ENCODE measurements around the gene COL23A1. TPM values are rescaled to one million over a fixed set of nuclear protein-coding genes. Genes with fewer than 3 reads are reported as not detected.
"Not testable (repeated sequence)": the region's sequence is repeated elsewhere in the genome, so short reads cannot be mapped to it uniquely, and the experiment has no call there.

COL23A1 gene
- total and polyA plus RNA-seq, 5 donors from 2014 or later: not detected

GRCh38 chr5:178323541-178323865 lies 266.7 kb downstream of the COL23A1 start:
- no peaks in the 10 kb centered on the region for H3K4me1 ChIP-seq (ENCODE audit: control insufficient read depth, insufficient read depth, low read length, poor library complexity, severe bottlenecking)
- H3K9me3 ChIP-seq (ENCODE audit: control insufficient read depth in 2 of 2, low read length in 2 of 2): no peaks in the 10 kb centered on the region
- Mint-ChIP-seq H3K4me1 (no peaks in the 10 kb centered on the region), H3K27ac (no peak overlapping the region), H3K36me3 (no peaks in the 10 kb centered on the region), H3K27me3 (no peaks in the 10 kb centered on the region), H3K4me3 (no peak overlapping the region), H3K9me3 (peaks cover 0 to 3% (median 0%) of the 10 kb centered on the region in 7 donors)
- DNase-seq (no peak), ATAC-seq (ENCODE audit: low read depth in 2 of 2) (no peak)
- H3K36me3 ChIP-seq (ENCODE audit: control insufficient read depth, insufficient read depth, low read length): no peaks in the 10 kb centered on the region
- no peak overlapping the region for H3K4me3 ChIP-seq (ENCODE audit: low read depth, low read length)
- no peak overlapping the region for H3K27ac ChIP-seq (ENCODE audit: insufficient read depth, low read length, poor library complexity, severe bottlenecking)
- no peaks in the 10 kb centered on the region for H3K27me3 ChIP-seq (ENCODE audit: control insufficient read depth, insufficient read depth, low read length)

- peaks cover 0 to 3% (median 0%) of the 10 kb centered on the region in 7 donors for H3K9me3 Mint-ChIP-seq
Observed at GRCh38 chr5:178322736-178323540, 267.3 kb downstream of the COL23A1 start.

GRCh38 chr5:178320281-178320855 lies 269.8 kb downstream of the COL23A1 start:
- H3K27ac ChIP-seq (ENCODE audit: insufficient read depth, low read length, poor library complexity, severe bottlenecking): no peak overlapping the region
- no peak for ATAC-seq (ENCODE audit: low read depth in 2 of 2)
- no peaks in the 10 kb centered on the region for H3K27me3 ChIP-seq (ENCODE audit: control insufficient read depth, insufficient read depth, low read length)
- no peak for DNase-seq
- Mint-ChIP-seq H3K27me3 (peaks cover 5% of the 10 kb centered on the region), H3K4me1 (no peaks in the 10 kb centered on the region), H3K27ac (no peak overlapping the region), H3K4me3 (no peak overlapping the region), H3K9me3 (peaks cover 0 to 11% (median 3%) of the 10 kb centered on the region in 7 donors), H3K36me3 (no peaks in the 10 kb centered on the region)
- no peaks in the 10 kb centered on the region for H3K4me1 ChIP-seq (ENCODE audit: control insufficient read depth, insufficient read depth, low read length, poor library complexity, severe bottlenecking)
- no peaks in the 10 kb centered on the region for H3K9me3 ChIP-seq (ENCODE audit: control insufficient read depth in 2 of 2, low read length in 2 of 2)
- H3K36me3 ChIP-seq (ENCODE audit: control insufficient read depth, insufficient read depth, low read length): no peaks in the 10 kb centered on the region
- H3K4me3 ChIP-seq (ENCODE audit: low read depth, low read length): no peak overlapping the region

More at GRCh38 chr5:178322736-178323540, 267.3 kb downstream of the COL23A1 start:
- H3K36me3 Mint-ChIP-seq: no peaks in the 10 kb centered on the region
- H3K27ac Mint-ChIP-seq: no peak overlapping the region
- ATAC-seq (ENCODE audit: low read depth in 2 of 2) (no peak), DNase-seq (no peak)
- no peak overlapping the region for H3K4me3 Mint-ChIP-seq
- no peaks in the 10 kb centered on the region for H3K4me1 Mint-ChIP-seq
- no peaks in the 10 kb centered on the region for H3K27me3 ChIP-seq (ENCODE audit: control insufficient read depth, insufficient read depth, low read length)
- H3K27me3 Mint-ChIP-seq: no peaks in the 10 kb centered on the region
- H3K4me1 ChIP-seq (ENCODE audit: control insufficient read depth, insufficient read depth, low read length, poor library complexity, severe bottlenecking): no peaks in the 10 kb centered on the region
- no peak overlapping the region for H3K4me3 ChIP-seq (ENCODE audit: low read depth, low read length)
- H3K27ac ChIP-seq (ENCODE audit: insufficient read depth, low read length, poor library complexity, severe bottlenecking): no peak overlapping the region
- no peaks in the 10 kb centered on the region for H3K36me3 ChIP-seq (ENCODE audit: control insufficient read depth, insufficient read depth, low read length)
- no peaks in the 10 kb centered on the region for H3K9me3 ChIP-seq (ENCODE audit: control insufficient read depth in 2 of 2, low read length in 2 of 2)

GRCh38 chr5:178319541-178320041 lies 270.6 kb downstream of the COL23A1 start:
- Histone ChIP-seq H3K36me3 (ENCODE audit: control insufficient read depth, insufficient read depth, low read length) (no peaks in the 10 kb centered on the region), H3K27me3 (ENCODE audit: control insufficient read depth, insufficient read depth, low read length) (no peaks in the 10 kb centered on the region), H3K4me1 (ENCODE audit: control insufficient read depth, insufficient read depth, low read length, poor library complexity, severe bottlenecking) (no peaks in the 10 kb centered on the region), H3K27ac (ENCODE audit: insufficient read depth, low read length, poor library complexity, severe bottlenecking) (no peak overlapping the region), H3K4me3 (ENCODE audit: low read depth, low read length) (no peak overlapping the region), H3K9me3 (ENCODE audit: control insufficient read depth in 2 of 2, low read length in 2 of 2) (no peaks in the 10 kb centered on the region)
- H3K4me3 Mint-ChIP-seq: no peak overlapping the region
- no peaks in the 10 kb centered on the region for H3K4me1 Mint-ChIP-seq
- no peaks in the 10 kb centered on the region for H3K36me3 Mint-ChIP-seq
- peaks cover 5% of the 10 kb centered on the region for H3K27me3 Mint-ChIP-seq
- DNase-seq: no peak
- H3K27ac Mint-ChIP-seq: no peak overlapping the region
- no peak for ATAC-seq (ENCODE audit: low read depth in 2 of 2)
- H3K9me3 Mint-ChIP-seq: peaks cover 0 to 11% (median 2%) of the 10 kb centered on the region in 7 donors

- Histone ChIP-seq H3K36me3 (ENCODE audit: control insufficient read depth, insufficient read depth, low read length) (no peaks in the 10 kb centered on the region), H3K27me3 (ENCODE audit: control insufficient read depth, insufficient read depth, low read length) (no peaks in the 10 kb centered on the region), H3K9me3 (ENCODE audit: control insufficient read depth in 2 of 2, low read length in 2 of 2) (no peaks in the 10 kb centered on the region), H3K27ac (ENCODE audit: insufficient read depth, low read length, poor library complexity, severe bottlenecking) (no peak overlapping the region), H3K4me3 (ENCODE audit: low read depth, low read length) (no peak overlapping the region), H3K4me1 (ENCODE audit: control insufficient read depth, insufficient read depth, low read length, poor library complexity, severe bottlenecking) (no peaks in the 10 kb centered on the region)
- H3K27ac Mint-ChIP-seq: no peak overlapping the region
- H3K36me3 Mint-ChIP-seq: no peaks in the 10 kb centered on the region
- H3K4me1 Mint-ChIP-seq: no peaks in the 10 kb centered on the region
- peaks cover 5% of the 10 kb centered on the region for H3K27me3 Mint-ChIP-seq
- H3K4me3 Mint-ChIP-seq: no peak overlapping the region
- H3K9me3 Mint-ChIP-seq: peaks cover 0 to 11% (median 3%) of the 10 kb centered on the region in 7 donors
- ATAC-seq (ENCODE audit: low read depth in 2 of 2): no peak
- DNase-seq: no peak
Observed at GRCh38 chr5:178318893-178319292, 271.3 kb downstream of the COL23A1 start.

- Histone ChIP-seq H3K27me3 (ENCODE audit: control insufficient read depth, insufficient read depth, low read length) (no peaks in the 10 kb centered on the region), H3K36me3 (ENCODE audit: control insufficient read depth, insufficient read depth, low read length) (no peaks in the 10 kb centered on the region), H3K9me3 (ENCODE audit: control insufficient read depth in 2 of 2, low read length in 2 of 2) (no peaks in the 10 kb centered on the region), H3K27ac (ENCODE audit: insufficient read depth, low read length, poor library complexity, severe bottlenecking) (no peak overlapping the region), H3K4me1 (ENCODE audit: control insufficient read depth, insufficient read depth, low read length, poor library complexity, severe bottlenecking) (no peaks in the 10 kb centered on the region), H3K4me3 (ENCODE audit: low read depth, low read length) (no peak overlapping the region)
- Mint-ChIP-seq H3K4me1 (no peaks in the 10 kb centered on the region), H3K27me3 (peaks cover 5% of the 10 kb centered on the region), H3K9me3 (peaks cover 0 to 11% (median 3%) of the 10 kb centered on the region in 7 donors), H3K36me3 (no peaks in the 10 kb centered on the region), H3K4me3 (no peak overlapping the region), H3K27ac (no peak overlapping the region)
- ATAC-seq (ENCODE audit: low read depth in 2 of 2) (no peak), DNase-seq (no peak)
Observed at GRCh38 chr5:178318382-178318781, 271.8 kb downstream of the COL23A1 start.

- not testable (repeated sequence) for H3K27ac Mint-ChIP-seq; ATAC-seq (ENCODE audit: low read depth in 2 of 2); DNase-seq; H3K4me3 ChIP-seq (ENCODE audit: low read depth, low read length); H3K9me3 ChIP-seq (ENCODE audit: control insufficient read depth in 2 of 2, low read length in 2 of 2); H3K27ac ChIP-seq (ENCODE audit: insufficient read depth, low read length, poor library complexity, severe bottlenecking); H3K36me3 Mint-ChIP-seq; H3K4me3 Mint-ChIP-seq; H3K27me3 ChIP-seq (ENCODE audit: control insufficient read depth, insufficient read depth, low read length); H3K27me3 Mint-ChIP-seq; H3K36me3 ChIP-seq (ENCODE audit: control insufficient read depth, insufficient read depth, low read length); H3K4me1 ChIP-seq (ENCODE audit: control insufficient read depth, insufficient read depth, low read length, poor library complexity, severe bottlenecking); H3K4me1 Mint-ChIP-seq
- peaks cover 0 to 11% (median 3%) of the 10 kb centered on the region in 7 donors for H3K9me3 Mint-ChIP-seq
Observed at GRCh38 chr5:178317727-178318126, 272.5 kb downstream of the COL23A1 start.

All from CD4-positive, CD25-positive, alpha-beta regulatory T cell (primary cell).